ENCODE measurements around the gene RELN.

The RELN gene

DNA sequence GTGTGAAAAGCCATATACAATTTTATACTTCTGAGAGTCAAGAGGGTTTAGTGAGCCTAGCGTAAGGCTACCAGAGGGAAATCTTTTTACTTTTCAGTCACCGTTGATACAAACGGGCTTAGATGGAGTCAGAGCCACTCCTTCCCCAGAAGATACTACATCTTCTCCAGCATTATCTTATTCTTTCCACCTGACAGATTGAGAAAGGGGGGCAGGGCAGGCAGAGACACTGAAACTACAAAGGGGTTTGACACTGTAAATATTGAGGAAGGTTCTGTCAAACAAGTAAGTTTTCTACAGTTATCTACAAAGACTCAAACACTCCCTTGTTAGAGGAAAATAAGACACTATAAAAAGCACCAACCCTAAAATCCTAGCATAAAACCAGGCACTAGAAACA lies 100.0 kb downstream of the RELN start:
- DNase-seq = no peak

DNA sequence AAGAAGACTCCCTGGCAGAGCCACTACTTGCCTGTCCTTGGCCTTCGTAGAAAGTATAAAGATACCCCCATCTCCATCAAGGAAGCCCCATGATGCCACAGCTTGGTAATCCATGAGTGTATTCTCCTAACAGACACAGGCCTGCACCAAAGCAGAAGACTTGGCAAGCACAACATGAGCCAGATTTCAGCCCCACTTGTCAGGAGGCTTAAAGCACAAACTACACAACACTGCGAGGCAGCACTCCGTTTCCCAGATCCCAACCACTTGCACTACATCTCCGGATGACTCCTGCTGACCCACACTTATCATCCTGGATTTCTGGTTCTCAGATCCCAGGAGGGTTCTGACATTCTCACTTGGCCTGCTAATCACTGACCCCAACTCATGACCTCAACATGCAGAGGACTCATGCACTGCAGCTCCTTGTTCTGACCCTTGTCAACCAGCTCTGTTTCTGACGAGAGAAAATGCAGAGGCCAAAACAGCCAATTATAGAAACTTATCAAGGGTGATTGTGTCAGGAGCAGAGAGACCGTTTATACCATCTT lies 100.8 kb downstream of the RELN start:
- no peak for DNase-seq

DNA sequence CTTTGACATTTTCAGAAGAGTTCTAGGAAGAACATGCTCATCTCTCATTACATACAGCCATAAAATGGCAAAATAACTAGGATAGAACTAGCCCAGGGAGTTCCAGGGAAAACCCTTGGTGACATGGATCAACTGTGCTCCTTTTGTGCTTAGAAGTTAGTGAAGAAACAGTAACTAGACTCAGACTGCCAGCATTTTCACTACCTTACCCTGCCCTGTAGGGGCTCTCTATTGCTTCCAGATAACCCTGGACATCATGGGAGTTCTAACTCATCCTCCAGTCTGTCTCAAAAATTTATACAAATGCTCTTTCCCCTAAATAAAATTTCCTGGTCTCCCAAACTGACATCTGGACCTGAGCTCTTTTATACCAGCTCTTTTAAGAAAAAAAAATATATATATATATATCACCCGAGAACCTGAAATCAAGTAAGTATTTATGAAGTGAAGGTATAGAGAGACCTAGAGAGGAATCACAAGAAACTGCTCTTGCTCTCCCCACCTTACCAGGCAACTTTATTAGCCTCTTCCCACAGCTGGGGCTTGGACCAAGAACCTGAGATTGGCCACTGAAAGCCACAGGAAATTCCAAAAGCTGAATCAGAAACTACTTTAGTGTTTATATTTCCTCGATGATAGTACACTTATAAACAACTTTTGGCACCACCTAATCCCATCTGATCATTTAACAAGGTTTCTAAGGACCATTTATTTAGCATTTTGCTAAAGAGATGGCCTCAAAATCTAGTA lies 101.4 kb downstream of the RELN start:
- DNase-seq = no peak

DNA sequence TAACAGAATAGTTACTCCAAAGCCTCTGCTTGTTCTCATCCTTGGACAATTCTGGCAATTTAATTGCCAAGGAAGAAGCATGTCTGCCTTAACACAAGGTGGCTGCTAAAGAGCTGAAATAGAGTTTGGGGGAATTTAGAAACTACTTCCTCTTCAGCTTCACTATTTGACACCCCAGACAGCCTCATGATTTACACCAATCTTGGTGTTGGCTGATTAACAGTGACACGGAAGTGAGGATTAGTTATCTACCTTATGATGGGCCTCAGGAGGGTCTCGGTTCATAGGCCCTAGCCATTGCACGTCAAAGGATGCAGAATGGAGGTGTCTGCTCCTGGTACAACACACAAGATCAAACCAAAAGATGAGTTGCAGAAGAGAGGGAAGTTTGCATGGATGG lies 102.4 kb downstream of the RELN start:
- no peak for DNase-seq

DNA sequence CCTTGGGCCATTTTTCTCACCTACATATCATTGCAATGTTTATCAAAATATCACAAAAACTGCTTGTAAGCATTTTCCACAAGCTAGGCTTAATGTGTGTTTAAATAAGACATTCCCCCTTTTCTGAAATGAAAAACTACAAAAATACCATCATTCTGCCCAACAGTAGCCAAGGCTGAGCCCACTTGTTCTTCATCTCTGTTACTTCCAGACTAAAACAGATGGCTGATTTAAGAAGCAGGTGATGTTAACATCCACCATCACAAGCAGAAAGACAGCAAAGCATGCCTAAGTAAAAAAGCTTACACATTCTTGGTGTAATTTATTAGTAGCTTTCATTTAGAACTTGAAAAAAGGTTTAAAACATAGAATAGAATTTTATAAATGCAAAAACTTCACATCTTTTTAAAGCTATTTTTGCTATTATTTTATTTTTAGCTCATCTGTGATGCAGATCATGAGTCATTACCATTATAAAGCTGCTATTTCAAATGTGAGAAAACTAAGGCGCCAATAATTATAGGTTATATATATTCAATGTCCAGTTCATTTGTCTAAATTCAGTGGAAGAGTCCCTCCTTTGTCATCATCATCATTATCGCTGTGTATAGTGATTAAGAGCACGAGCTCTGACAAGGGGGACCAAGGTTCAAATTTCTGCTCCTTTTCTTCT lies 109.4 kb downstream of the RELN start:
- DNase-seq = no peak

DNA sequence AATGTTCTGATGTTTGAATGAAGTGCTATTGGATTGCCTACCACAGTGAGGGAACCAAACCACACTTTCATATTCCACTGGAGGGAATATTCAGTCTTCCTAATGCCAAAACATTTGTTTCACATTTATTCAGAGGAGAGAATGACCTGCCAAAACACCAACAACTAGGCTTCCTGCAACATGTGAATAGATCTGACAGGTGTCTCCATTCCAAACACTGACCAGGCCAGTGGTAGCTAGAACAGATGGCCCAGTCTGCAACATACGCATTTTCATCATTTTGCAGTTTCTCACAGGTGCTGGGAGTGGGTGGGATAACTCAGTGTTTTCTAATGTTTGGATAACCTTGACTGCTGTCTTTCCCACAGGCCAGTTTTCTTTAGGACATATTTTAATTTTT lies 110.0 kb downstream of the RELN start:
- DNase-seq = no peak

DNA sequence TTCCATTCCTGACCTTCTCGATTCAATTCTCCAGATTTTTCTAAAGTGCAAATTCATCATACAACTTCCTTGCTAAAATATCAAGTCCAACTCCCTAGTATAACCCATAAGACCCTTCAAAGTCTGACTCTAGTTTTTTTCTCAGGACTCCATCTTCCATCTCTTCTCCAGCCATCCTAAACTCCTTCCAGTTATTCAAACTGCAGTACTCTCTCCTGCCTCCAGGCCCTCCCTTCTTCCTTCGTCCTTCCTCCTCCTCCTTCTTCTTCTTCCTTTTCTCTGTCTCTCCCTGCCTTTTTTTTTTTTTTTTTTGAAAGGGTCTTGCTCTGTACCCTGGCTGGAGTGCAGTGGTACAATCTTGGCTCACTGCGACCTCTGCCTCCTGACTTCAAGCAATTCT lies 111.9 kb downstream of the RELN start:
- DNase-seq = no peak

DNA sequence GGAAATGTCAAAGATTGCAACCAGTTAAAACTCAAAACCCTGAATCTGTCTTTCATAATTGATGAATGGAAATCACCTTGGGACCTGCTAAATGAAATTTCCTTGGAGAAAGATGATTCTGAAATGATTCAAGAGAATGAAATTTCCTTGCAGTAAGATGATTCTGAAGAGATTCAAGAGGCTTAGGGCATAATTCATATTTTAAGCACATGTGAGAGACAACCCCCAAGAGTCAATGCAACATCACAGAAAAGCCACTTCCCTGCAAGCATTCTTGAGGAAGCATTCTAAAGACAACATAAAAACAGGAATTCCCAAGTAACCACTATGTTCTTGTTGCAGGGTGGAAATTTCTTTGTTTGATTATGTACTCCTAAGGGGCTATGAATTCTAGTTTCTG lies 113.7 kb downstream of the RELN start:
- DNase-seq = no peak

DNA sequence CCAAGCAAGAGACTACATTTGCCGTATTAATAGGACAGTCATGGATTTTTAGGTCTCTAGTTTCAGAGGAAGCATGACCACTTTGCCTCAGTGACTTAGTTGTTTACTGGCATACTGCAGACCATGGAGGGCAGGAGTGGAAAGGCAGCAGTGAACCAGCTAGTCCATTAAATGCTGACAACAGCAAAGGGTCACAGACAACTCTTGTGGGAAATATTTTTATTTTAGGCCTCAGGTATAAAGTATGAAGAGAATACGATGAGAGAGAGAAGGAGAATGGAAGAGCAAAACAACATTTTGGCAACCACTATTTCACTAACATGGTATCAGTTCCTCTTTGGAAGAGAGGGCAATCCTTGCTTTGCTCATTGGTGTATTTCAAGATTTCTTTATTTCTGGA lies 118.0 kb downstream of the RELN start:
- DNase-seq = no peak

DNA sequence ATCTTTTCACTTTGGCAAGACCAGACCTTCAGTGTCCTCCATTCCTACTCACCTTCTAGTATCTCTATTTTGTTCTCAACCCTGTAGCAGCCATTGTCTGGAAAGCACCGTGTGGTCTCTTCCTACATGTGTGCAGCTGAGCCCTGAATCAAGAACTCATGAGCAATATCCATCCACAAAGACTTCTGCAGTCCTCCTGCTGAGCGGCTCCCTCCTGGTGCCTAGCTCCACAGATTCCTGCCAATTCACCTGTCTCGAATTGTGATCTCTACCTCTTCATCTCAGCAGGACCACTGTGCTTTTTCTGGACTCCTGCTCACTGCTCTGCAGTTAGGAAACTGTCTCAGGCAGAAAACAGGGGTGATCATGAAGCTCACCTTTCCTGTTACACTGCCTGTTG lies 118.8 kb downstream of the RELN start:
- no peak for DNase-seq

DNA sequence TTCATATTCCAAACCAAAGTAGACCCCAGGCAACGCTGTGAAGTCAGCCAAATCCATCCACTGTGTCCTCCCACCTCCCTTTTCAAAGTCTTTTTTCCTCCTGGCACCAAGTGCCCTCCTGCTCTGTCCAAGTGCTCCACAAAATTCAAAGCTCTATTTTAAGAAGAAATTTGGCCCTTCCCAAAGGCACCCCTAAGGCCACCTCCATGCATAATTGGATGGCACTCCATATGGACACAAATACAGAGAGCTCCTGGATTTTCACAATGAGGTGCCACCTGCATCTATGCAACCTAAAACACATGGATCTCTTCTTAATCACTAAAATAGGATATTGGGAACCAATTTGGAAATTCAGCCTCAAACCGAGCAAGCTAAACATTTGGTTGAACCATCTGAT lies 121.6 kb downstream of the RELN start:
- no peak for DNase-seq

DNA sequence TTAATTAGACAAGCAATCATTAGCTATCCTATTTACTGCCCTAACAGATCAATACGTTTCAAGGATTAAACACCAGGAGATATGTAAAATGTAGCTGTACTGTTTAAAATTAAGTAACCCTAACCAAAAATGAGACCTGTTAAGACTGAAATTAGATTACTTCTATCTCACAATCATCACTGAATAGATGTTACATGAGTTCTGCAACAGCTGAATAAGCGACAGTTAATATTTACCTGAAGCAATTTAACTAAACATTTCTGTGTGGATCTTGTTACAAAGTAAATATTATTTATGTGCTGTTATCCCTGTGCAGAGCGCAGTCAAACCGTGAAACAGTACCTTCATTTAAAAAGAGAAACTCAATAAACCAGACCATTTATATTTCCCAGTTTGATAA lies 122.5 kb downstream of the RELN start:
- DNase-seq = no peak

DNA sequence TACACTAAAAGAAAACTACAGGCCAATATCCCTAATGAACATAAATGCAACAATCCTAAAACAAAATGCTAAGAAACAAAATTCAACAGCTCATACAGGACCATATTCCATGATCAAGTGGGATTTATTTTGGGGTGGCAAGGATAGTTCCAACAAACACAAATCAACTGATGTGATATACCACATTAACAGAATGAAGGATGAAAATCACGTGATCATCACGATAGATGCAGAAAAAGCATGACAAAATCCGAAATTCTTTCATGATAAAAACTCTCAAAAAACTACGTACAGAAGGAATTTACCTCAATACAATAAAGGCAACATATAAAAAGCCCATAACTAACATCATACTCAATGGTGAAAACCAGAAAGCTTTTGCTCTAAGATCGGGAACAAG lies 124.0 kb downstream of the RELN start:
- no peak for DNase-seq

DNA sequence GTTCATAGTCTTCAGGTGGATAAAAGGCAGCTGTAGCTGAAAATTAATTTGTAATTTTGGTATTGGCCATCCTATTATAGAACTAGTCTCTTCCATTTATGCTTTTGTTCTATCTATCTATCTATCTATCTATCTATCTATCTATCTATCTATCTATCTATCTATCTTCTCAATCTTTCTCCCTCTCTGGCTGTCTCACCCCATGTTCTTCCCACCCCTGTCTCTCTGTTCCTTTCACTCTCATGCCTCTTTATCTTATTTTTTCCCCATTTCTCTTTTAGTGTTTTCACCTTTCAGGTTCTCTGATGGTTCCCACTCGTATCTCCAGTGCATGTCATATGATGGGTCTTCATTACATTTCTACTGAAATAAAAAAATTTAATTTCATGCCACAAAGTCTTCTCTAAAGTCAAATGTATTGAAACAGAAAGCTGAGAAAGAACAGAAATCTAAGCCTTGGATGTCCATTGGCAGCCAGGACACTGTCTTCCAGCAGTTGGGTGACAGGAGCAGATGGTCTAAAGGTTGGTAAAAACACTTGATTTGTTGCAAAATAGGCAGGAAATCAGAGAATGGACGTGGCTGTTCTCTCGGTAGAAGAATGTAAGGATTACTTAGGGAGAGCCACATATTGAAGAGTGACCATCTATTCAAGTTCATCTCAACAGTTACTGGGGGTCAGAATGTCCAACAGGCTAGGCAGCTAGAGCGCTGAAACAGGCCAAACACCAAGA lies 127.0 kb downstream of the RELN start:
- DNase-seq = no peak

DNA sequence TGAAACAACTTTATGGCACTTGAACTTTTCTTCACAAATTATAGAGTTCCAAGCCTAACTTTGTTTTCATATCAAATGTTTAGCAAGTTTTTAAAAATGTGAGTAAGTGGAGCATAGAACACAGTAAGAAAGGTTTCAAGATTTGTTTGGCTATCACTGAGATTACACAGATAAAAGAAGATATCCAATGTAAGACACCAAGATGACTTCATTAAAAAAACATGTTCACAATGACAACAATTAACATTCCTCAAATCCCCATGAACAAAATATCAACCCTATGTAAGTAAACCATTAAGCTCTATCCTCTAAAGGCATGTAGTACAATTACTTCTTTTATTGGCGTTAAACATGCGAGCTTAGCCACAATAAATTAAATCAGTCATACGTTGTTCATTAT lies 129.7 kb downstream of the RELN start:
- DNase-seq = no peak

DNA sequence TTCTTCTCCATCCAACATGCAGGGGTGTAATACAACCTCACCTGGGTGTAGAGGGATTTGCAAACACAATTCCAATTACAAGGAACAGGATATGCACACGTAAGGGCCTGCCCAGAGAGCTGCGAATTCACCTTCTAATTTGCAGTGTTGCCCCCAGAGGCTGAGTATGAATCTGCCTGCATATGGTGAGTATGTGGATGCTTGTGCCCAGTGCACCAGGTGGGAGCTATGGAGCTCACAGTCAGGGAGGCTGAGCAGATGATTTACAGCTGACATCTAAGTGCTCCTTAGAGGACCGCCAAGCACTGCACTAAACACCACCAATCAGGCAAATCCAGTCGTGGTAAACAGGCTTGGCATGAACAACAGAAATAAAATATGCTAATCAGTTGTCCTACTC lies 132.0 kb downstream of the RELN start:
- DNase-seq = no peak

DNA sequence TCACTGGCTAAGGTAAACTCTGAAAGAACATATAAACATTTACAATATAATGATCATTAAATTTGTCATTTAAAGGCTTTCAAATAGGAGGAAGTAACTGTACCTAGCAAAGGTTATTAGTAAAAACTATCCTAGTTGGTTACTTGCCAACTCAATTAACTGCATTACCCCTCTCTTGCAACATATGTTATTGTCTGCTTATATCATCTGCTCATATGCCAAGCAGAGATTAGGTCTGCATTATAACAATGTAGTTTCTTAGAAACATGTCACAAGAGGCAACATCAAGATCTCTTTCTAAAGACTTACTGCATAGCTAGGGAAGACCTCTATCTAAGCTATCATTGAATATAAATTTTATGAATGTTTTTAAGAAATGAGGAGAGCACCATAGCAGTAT lies 132.5 kb downstream of the RELN start:
- DNase-seq = no peak

DNA sequence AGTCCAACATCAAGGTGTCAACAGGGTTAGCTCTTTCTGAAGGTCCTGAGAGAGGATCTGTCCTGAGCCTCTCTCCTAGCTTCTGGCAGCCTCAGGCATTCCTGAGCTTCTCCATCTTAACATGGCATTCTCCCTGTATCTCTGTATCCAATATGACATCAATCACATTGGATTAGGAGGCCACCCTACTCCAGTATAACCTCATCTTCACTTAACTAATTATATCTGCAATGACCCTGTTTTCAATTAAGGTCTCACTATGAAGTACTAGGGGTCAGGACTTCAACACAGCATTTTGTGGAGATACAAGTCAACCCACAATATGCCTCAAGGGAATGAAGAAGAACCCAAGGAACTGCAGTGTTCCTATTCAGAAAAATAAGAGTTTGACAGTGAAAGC lies 133.8 kb downstream of the RELN start:
- DNase-seq = no peak

DNA sequence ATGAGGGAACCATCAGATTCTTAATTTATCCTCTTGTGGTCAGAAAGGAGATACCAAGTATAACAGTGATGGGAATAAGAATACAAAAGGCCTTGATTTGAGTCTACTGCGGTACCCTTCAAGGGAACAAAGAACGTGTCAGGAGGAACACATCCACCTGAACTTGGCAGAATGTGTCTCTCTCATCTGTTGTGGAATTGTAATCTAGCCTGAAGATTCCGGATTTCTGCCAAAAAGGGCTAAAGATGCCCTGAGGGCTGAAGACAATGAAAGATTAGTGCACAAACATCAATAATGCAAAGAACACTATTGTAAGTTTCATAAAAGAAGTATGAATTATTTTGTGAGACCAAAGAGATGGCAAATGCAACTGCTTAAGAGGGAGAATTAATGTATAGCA lies 134.8 kb downstream of the RELN start:
- DNase-seq = no peak

DNA sequence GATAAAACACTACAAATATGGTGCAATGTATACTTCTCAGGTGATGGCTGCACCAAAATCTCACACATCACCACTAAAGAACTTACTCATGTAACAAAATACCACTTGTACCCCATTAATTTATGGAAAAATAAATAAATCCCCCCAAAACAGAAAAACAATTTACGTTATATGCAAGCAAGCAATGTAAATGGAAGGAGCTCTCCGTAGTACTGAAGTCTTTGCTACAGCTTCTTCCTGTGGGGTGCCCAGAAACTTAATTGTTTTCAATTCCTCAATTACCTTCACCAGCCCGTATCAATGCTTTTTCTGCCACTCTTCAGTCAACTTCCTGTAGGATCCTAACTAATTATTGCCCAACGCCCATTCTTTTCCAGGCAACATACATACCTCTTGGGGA lies 138.1 kb downstream of the RELN start:
- no peak for DNase-seq

DNA sequence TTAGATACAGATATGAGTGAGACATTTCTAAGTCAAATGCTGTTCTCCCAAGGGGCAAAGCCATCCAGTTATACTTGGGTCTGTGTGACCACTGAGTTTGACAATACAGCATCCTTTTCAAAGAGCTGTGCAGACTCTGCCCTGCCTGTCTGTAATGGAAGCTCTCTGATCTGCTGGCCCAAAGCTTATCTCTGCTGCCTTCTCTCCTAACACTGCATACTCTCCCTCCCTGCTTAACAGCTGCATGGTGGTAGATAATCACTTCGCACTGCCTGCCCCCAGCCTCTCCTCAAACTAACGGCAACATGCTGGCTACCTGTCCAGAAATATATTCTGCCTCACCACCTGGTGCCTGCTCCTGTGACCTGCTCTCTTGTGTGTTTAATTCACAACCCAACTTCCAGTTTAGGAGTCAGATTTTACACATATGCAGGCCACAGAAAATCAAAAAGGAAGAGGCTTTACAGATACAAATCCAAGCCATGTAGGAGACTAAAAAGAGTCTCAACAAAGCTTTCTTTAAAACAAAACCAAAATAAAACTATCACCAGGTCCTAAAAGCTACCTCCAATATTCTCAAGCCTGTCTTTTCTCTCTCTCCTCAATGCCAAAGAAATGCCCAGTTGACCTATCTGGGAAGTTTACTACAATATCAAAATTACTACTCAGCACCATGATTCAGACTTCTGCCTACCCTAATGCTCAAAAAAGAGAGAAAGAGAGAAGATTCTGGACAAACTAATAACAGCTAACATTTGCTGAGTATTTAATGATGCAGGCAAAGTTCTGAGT lies 145.6 kb downstream of the RELN start:
- DNase-seq = no peak

DNA sequence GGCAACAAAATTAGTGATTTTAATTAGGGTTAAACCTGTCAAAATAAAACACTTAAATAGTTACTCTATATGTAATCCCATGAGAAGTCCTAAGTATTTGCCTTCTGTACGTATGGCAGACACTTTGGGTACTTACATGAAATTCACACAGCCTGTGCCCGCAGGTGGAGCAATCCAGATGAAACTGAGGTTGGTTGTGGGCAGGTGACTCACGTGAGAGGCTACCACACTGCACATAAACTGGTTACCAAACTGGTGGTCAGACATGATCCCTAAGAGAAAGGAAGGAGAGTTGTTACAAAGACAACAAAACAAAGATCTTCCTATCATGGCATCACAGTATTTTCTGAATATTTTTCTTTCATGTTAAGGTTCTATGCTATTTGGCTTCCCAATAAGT lies 156.1 kb downstream of the RELN start:
- no peak for DNase-seq

DNA sequence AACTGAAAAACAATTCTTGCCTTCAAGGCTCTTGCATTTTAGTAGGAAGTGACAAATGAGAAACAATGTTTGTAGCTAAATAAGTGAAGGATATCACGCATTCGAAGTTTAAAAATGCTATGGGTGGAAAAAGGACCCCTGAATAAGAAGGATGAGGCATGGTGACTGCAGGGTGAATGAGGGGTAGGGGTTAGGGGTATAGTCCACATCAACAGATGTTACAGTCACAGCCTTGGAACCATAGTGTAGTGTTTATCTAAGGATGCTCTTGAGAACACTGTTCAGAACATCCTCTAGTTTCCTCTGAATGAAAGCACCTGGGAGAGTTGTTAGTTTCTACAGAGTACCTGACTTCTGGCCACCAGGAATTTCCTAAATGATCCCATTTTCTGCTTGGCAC lies 157.0 kb downstream of the RELN start:
- no peak for DNase-seq

Measured in activated CD4-positive, alpha-beta T cell treated with anti-CD3 and anti-CD28 coated beads, Interleukin-2, amount 50 U/mL, for 1 hour (primary cell).